ENCODE measurements around the gene LAP3.

The LAP3 gene

GRCh38 chr4:17614416-17615299 lies 37.7 kb downstream of the LAP3 start, which contains the start of gene MED28:
MED28 (plus strand) TSS chr4:17614641; CDS start chr4:17614655, 14 bp downstream.
- H3K4me3 ChIP-seq (ENCODE audit: low read depth, low read length) = peak within 1 kb of the TSS; percentile 94
- DNase-seq (ENCODE audit: low read depth) = peak; percentile 80
- TF ChIP-seq, protein P1, sequence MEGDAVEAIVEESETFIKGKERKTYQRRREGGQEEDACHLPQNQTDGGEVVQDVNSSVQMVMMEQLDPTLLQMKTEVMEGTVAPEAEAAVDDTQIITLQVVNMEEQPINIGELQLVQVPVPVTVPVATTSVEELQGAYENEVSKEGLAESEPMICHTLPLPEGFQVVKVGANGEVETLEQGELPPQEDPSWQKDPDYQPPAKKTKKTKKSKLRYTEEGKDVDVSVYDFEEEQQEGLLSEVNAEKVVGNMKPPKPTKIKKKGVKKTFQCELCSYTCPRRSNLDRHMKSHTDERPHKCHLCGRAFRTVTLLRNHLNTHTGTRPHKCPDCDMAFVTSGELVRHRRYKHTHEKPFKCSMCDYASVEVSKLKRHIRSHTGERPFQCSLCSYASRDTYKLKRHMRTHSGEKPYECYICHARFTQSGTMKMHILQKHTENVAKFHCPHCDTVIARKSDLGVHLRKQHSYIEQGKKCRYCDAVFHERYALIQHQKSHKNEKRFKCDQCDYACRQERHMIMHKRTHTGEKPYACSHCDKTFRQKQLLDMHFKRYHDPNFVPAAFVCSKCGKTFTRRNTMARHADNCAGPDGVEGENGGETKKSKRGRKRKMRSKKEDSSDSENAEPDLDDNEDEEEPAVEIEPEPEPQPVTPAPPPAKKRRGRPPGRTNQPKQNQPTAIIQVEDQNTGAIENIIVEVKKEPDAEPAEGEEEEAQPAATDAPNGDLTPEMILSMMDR (IDR thresholded peaks at IDR 0.05; ENCODE audit: control insufficient read depth, extremely low read depth, insufficient read depth) = no peak

DNA sequence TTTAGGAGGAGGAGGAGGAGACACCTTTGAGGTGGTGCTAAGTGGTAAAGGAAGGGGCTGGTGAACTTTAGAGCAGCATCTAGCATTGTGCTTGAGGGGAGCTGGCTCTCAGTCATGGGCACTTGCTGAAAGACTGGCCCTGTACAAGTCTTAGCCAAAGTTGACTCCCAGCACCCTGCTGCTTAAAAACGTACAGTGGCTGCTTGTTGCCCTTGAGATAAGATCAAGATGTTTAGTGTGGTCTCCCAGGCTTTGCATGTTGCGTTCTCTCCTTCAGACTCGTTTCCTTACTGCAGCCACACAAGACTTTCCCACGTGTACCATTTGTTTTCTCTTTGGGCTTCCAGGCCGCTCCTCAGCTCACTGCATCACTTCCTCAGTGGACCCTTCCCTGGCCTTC lies 39.3 kb downstream of the LAP3 start:
- DNase-seq (ENCODE audit: low read depth) = no peak
- TF ChIP-seq, protein P1 (IDR thresholded peaks at IDR 0.05; ENCODE audit: control insufficient read depth, extremely low read depth, insufficient read depth) = no peak
- H3K4me3 ChIP-seq (ENCODE audit: low read depth, low read length) = no peak overlapping the region

DNA sequence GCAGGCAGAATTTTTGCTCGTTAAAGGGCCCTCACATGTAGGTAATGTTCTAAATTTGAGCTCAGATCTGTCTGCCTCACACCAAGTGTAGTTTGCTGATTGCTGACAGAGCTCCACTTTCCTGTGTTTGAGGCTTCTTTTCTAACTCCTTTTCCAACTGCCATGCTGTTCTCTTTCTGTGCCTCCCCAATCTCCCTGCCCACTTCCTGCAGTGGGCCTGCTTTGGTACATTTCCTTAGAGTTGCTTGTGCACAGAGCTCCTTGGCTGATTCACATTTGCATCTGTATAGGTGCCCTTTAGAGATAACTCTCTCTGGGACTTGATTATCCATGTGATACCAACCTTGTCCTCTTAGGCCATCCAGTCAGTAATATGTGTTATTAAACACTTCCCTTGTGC lies 41.9 kb downstream of the LAP3 start:
- no peak for DNase-seq (ENCODE audit: low read depth)
- TF ChIP-seq, protein P1 (IDR thresholded peaks at IDR 0.05; ENCODE audit: control insufficient read depth, extremely low read depth, insufficient read depth) = no peak
- no peak overlapping the region for H3K4me3 ChIP-seq (ENCODE audit: low read depth, low read length)

DNA sequence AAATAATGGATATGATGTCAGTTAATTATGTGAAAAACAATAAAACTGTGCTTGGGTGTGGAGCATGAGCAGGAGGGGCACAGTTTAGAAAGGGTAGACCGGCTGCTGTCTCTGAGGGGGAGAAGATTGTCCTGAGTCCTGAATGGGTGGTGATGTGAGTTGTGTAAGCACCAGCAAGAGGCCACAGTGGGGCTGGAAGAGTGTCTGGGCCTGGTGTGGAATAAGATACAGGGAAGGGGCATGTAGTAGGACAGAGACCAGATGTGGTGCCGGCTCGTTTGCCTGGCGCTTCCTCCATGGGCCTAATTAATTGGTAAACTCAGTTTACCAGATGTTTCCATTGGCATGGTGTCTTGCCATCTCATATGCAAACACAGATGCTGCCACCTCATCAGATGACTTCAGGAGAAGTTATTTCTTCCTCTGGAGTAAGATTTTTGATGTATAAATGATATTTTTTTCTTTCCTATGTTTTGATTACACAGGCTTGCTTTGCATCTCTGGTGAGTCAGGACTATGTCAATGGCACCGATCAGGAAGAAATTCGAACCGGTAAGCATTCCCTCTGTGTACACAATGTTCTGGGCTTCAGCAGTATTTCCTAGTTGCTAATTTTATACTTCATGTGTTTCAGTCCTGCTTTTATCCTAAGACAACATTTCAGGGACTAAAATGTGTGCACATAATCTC lies 42.6 kb downstream of the LAP3 start:
- TF ChIP-seq, protein P1 (IDR thresholded peaks at IDR 0.05; ENCODE audit: control insufficient read depth, extremely low read depth, insufficient read depth) = no peak
- no peak for DNase-seq (ENCODE audit: low read depth)
- H3K4me3 ChIP-seq (ENCODE audit: low read depth, low read length) = no peak overlapping the region

DNA sequence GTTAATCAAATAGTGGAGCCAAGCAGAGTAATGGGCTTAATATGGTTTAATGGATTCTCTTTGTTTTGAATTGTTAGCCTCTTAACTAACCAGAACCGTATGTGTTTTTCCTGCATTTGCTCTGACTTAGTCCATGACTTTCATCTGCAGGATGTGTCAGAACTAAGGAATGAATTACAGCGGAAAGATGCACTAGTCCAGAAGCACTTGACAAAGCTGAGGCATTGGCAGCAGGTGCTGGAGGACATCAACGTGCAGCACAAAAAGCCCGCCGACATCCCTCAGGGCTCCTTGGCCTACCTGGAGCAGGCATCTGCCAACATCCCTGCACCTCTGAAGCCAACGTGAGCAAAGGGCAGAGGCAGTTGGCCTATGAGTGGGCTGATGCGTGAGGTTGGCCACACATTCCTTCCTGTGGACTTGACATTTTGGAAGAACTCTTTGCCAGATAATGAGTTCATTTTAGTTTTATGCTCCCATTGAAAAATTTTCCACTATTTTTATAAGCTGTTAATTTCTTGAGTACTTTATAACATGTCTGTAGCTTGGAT lies 46.5 kb downstream of the LAP3 start:
- H3K4me3 ChIP-seq (ENCODE audit: low read depth, low read length) = no peak overlapping the region
- TF ChIP-seq, protein P1 (IDR thresholded peaks at IDR 0.05; ENCODE audit: control insufficient read depth, extremely low read depth, insufficient read depth) = no peak
- DNase-seq (ENCODE audit: low read depth) = no peak

GRCh38 chr4:17624821-17625220 lies 47.8 kb downstream of the LAP3 start:
- DNase-seq (ENCODE audit: low read depth) = no peak
- H3K4me3 ChIP-seq (ENCODE audit: low read depth, low read length) = no peak overlapping the region
- TF ChIP-seq, protein P1 (IDR thresholded peaks at IDR 0.05; ENCODE audit: control insufficient read depth, extremely low read depth, insufficient read depth) = no peak
